SK-N-SH (cell line): ENCODE measurements around the gene GAB2.

ENCODE experiments used
- EP300 ChIP-seq, 2 experiments: IDR thresholded peaks; 2 replicates each; pipeline versions ENCODE4 v1.4.0 to v1.6.1; 2012; ENCODE audit warnings: borderline replicate concordance in 1 of 2, low read depth in 1 of 2, low read length in 1 of 2
- TF ChIP-seq, protein P1 (sequence below): fragments of 200-600 bp; sonication (generic); IDR thresholded peaks from 2 replicates; pipeline ENCODE4 v1.6.1; 2017; ENCODE audit warnings: antibody characterized with exemption, mild to moderate bottlenecking, moderate library complexity

DNA sequence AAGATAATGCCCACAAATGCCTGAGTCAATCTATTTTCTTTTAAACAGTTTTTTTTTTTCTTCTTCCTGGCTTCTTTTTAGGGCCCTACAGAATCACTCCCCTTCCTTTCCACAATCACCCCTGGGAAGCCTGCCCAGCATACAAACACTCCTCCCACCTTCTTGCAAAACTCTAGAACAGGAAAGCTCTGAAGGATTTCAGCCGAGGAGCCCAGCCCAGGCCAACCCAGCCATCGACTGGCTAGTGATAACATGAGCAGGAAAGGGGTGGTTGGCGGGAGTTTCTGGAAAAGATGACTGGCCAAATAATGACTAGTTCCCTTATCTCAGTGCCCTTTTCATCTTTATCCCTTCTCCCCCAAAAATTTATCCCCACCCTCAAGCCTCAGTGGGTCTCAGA, 160.7 kb downstream of the GAB2 start:
- TF ChIP-seq, protein P1, sequence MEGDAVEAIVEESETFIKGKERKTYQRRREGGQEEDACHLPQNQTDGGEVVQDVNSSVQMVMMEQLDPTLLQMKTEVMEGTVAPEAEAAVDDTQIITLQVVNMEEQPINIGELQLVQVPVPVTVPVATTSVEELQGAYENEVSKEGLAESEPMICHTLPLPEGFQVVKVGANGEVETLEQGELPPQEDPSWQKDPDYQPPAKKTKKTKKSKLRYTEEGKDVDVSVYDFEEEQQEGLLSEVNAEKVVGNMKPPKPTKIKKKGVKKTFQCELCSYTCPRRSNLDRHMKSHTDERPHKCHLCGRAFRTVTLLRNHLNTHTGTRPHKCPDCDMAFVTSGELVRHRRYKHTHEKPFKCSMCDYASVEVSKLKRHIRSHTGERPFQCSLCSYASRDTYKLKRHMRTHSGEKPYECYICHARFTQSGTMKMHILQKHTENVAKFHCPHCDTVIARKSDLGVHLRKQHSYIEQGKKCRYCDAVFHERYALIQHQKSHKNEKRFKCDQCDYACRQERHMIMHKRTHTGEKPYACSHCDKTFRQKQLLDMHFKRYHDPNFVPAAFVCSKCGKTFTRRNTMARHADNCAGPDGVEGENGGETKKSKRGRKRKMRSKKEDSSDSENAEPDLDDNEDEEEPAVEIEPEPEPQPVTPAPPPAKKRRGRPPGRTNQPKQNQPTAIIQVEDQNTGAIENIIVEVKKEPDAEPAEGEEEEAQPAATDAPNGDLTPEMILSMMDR, result no peak
- TF ChIP-seq EP300 (IDR thresholded peaks at IDR 0.05; ENCODE audit: borderline replicate concordance in 1 of 2, low read depth in 1 of 2, low read length in 1 of 2), result no peak
